HG02981 (cell line): ENCODE data around the gene GHRH.
A peak's percentile ranks its signal among the peaks of the same experiment; 100 is the strongest.

ENCODE experiments used
- ATAC-seq: cut with Tn5 transposase; IDR thresholded peaks from one replicate; pipeline ENCODE4 v1.9.1; 2021; ENCODE audit warnings: mild to moderate bottlenecking, moderate library complexity; ENCODE audit not compliant: unreplicated experiment

GHRH gene

DNA sequence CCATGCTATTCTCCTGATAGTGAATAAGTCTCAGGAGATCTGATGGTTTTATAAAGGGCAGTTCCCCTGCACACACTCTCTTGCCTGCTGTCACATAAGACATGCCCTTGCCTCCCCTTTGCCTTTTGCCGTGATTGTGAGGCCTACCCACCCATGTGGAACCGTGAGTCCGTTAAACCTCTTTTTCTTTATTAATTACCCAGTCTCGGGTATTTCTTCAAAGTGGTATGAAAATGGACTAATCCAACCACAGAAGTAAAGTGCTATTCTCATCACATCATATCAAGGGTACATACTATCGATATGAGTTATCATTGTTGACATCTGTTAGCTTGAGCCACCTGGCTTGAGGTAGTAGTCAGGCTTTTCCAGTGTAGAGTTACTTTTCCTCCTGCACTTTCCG is 30.1 kb upstream of the GHRH start:
- no peak for ATAC-seq

DNA sequence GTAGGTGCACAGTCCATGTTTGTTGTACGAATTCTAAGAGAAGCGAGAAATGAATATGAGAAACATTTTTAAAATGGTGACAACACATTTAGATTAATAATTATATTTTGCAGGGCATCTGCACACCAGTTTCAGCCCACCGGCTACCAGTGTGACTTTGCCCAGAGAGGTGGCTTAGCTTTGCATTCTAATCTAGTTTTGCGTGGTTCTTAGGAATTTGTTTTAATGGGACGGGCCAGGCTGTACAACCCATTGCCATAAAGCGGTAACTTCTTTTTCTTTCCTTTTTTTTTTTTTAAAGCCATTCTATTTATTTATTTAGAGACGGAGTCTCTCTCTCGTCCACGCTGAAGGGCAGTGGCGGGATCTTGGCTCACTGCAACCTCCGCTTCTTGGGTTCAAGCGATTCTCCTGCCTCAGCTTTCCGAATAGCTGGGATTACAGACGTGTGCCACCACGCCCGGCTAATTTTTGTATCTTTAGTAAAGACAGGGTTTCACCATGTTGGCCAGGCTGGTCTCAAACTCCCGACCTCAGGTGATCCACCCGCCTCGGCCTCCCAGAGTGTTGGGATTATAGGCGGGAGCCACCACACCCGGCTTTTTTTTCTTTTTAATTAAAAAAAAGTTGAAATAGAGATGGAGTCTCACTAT is 28.7 kb upstream of the GHRH start:
- no peak for ATAC-seq

DNA sequence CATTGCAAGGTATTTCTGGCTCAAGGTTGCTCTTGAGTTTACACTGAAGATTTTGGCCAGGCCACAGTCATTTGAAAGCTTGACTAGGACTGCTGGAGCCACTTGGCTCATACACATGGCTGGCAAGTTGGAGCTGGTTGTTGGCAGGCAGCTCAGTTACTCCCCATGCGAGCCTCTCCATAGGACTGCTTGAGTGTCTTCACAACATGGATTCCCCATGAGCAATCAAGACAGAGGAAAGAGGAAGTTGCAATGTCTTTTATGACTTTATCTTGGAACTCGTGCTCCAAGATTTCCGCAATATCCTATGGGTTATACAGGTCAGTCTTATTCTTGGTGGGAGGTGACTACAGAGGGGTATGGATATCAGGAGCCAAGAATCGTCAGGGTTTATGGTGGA is 26.5 kb upstream of the GHRH start:
- ATAC-seq: no peak

DNA sequence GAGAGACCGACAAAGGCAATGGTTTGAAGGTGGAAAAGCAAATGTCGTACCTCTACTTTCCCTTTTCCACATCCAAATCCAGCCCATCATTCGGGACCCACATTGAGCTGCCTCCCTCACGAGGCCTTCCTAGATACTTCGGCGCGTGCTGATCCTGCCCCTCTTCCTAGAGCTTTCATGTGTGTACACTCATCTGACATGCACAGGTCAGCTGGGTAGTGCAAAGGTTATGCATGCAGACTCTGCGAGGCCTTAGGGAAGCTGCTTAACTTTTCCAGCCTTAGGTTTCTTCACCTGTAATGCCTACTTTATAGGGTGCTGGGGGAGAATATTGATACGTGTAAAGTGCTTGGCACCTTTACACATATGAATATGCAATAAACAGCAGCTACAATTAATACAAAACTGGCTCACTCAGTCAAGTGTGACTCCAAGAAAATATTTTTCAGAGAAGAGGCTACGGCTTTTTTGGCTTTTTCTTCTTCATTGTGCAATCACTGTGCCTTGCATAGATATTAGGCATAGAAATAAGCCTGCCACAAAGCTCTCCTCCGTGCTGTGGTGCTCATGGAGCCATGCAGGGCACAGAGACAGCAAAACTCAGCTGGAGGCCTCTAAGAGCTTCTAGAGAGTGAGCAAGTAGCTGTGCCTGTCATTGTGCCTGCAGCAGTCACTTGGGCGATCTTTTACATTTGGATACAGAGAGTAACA is 24.2 kb upstream of the GHRH start:
- no peak for ATAC-seq

DNA sequence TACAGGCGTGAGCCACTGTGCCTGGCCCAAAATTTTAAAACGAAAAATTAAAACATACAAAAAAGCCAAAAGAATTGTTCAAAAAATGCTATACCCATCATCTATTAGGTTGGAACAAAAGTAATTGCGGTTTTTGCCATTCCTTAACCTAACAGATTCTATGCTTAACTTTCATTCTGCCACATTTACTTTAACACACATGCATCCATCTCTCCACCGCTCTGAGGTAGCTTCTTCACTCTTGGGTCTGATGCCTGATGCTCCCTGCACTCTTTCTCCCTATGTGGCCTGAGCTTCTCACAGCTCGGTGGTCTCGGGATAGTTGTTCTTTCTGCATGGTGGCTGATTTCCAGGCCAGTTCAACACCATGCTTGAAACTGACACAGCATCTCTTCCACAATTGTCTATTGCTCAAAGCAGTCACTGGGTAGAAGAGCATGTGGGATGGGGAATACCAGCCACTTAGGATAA is 23.1 kb upstream of the GHRH start:
- ATAC-seq: no peak

DNA sequence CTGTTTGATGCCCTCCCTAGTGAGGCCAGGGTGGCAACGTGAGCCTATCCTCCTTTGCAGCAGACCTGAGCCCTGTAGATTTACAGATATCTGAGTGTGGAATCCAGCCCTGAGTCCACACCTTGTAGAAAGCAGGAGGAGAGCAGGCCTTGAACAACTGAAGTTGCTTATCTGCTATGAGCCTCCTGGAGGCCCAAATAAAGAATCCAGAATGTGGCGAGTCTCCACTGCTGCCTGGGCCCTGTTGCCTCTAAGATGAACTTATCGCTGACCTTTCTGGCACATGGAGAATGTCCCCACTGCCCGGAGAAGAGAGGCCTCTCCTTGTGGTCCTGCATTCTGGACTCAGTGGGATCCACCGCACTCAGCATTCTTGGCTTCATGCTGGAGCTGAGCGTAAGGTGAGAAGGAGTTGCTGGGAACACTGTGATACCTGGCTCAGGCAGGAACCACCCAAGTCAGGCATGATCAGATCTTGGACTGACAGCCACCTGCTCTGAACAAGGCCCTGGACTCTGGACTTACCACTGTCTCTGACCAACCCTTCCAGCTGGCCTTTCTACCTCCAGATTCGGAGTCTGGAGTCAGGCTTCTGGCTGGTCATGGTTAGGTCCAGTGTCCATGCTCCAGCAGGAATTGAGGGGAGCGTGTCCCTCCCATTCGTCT is 22.0 kb upstream of the GHRH start:
- ATAC-seq: no peak

DNA sequence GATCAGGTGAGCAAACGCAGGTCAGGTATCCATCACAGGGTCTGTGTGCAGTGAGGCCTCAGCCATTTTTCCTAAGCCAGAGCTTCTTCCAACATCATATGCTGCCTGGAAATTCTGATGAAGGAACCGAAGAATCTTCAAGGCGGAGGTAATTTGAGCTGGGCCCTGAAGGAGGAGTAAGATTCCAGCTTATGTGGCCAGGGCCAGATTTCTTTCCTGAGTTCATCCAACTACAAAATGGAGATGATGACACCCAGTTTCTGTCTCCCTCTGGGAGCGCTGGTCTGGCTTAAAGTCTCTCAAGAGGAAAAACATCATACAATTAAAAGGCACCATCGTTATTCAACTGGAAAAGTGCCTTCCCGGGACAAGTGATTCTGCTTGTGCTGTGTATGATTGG is 20.9 kb upstream of the GHRH start:
- ATAC-seq: no peak

DNA sequence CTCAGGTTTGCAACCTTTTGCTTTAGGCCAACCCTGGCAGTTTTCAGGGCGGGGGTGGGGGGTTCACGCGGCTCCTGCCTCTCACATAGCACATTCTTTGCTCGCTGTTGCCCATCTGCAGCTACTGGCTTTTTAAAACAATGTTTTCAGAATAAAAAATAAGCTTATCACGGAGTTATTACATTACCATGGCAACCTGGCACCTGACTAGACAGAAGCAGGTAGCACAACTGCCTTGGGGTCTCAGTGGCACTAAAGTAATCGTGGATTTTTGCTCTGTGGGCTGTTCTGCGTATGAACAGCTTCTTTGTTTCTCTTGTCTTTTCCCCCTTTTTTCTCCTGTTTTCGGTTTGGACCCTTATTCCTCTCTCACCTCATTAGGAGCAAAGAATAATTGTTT is 18.8 kb upstream of the GHRH start:
- ATAC-seq: no peak

DNA sequence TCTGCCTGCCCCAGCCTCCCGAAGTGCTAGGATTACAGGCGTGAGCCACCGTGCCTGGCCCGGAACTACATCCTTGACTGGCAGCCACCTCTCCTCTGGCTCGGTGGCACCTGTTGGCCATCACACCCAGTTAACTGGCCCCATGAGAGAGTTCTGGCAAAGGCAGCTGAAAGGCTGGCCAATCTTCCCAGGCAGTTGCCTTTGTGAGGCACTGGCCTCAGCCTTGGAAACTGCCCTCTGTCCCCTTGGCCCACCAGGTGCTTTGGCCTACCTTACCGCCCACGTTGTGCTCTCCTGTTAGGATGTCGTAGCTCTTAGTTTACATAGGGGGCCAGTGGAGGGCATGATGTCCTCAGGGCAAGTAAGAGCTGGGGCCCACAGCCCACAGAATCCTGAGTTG is 18.2 kb upstream of the GHRH start:
- no peak for ATAC-seq

DNA sequence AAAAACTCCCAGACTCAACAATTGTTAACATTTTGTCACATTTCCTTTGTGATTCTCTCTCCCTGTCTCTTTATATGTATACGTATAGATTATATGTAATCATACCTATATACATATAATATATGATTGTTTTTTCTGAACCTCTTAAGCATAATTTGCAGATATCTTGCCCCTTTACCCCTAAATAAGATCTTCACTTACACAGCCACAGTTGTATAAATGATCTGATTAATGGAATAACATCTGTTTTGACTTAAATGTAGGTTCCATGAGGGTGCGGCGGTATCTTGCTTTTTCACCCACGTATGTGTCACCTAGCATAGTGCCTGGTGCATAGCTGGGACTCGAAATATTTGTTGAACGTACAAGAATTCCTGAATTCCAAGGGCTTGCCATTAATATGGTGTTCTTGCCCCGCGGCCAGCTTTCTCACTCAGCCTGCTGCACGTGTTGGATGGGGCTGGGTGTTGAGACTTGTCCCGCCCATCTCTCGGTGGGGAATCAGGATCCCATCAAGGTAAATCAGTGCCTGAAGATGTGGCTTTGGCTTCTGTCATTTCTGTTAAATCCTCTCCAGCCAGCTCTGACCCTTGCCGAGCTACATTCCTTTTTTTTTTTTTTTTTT is 17.5 kb upstream of the GHRH start:
- ATAC-seq: no peak

DNA sequence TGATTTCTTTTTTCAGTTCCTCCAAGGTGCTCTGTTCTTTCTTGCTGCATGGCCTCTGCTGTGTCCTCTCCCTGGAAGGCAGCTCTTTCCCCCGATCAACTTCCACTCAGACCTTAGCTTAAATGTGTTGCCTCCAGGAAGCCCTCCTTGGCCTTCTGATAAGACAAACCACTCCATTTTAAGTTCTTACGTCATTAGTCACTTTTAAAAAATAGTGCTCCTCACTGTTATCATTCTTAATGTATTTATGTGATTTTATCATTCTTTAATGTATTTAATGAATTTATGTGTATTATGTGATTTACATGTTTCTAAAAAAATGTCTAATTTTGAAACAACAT is 15.6 kb upstream of the GHRH start:
- no peak for ATAC-seq

DNA sequence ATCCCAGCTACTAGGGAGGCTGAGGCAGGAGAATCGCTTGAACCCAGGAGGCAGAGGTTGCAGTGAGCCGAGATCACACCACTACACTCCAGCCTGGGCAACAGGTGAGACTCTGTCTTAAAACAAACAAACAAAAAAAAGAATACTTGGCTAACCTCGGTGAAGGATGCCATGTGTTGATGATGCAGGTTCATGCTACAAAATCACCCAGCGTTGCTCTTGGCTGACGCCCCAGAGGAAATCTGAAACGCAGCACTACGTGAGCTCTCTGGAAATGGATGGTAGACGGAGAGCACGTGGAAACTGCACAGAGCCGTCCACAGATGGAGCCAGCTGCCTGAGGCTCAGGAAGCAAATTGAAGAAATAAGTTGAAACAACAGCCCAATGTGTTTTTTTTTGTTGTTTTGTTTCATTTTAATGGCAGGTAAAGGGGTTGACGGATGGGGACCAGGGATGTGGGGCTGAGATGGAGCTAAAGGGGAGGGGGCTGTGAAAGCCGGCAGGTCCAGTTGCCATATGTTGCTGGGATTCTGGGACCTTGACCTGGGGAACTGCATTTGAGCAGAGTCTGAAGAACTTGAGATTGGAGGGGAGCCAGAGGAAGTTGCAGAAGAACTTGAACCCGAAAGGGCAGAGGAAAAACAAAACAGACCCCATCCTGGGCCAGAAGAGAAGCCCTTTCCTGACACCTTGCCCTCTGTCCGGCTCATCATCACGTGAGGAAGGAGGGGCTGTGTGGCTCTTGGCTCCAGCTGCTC is 15.1 kb upstream of the GHRH start:
- ATAC-seq: peak; percentile 58

DNA sequence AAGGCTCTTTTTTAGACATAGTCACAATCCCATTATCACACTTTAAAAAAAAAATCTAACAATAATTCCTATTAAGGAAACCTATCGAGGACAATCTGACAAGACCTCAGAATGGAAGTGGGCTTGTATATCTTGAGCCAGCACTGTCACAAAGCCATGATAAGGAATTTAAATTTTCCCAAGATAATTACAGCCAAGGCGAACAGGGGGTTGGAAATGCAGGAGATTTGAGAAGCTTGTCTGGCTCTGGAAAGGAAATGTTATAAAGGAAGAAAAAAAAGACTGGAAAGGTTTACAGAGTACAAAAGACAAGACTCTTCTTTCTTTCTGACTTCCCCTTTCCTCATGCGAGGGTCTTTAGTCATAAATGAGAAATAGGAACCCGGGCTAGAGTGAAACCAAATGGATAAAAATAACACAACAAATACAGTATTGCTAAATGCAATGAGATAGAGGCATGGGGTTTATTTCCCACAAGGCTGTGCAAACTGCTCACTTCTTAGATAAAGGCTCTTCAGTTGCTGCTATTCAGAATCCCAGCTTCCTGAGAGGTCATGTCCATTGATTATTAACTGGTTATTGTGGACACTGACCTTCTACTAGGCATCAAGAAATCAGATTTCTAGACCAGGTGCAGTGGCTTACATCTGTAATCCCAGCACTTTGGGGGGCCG is 13.4 kb upstream of the GHRH start:
- ATAC-seq: no peak

DNA sequence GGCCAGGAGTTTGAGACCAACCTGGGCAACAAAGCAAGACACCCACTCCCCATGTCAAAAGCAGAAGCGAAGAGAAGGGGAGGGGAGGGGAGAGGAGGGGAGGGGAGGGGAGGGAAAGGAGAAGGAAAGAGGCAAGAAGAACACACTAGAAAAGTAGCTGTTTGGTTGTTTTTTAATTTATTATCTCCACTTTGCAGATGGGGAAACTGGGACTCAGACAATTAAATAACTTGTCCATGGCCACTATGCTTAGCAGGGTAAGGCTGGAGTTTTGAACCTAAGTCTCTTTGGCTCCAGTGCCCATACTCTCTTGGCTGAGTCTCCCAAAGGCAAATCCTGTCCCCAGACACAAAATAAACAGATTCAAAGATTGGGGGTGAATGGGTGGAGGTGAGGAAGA is 12.4 kb upstream of the GHRH start:
- ATAC-seq: no peak

DNA sequence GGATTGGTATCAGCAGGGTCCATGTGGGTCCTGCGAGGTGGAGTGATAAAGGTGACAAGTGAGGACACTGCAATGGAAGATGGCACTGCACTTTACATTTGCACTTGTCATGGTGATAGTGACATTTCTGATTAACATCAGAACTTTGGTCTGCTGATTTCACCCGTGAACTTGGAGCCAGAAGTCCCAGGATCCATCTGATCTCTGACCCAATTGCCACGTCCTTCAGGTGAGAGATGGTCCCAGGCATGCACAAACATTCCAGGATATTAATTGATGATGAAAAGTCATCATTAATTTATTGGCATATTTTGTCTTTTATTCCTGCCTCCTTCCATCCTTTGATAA is 9.8 kb upstream of the GHRH start:
- no peak for ATAC-seq

DNA sequence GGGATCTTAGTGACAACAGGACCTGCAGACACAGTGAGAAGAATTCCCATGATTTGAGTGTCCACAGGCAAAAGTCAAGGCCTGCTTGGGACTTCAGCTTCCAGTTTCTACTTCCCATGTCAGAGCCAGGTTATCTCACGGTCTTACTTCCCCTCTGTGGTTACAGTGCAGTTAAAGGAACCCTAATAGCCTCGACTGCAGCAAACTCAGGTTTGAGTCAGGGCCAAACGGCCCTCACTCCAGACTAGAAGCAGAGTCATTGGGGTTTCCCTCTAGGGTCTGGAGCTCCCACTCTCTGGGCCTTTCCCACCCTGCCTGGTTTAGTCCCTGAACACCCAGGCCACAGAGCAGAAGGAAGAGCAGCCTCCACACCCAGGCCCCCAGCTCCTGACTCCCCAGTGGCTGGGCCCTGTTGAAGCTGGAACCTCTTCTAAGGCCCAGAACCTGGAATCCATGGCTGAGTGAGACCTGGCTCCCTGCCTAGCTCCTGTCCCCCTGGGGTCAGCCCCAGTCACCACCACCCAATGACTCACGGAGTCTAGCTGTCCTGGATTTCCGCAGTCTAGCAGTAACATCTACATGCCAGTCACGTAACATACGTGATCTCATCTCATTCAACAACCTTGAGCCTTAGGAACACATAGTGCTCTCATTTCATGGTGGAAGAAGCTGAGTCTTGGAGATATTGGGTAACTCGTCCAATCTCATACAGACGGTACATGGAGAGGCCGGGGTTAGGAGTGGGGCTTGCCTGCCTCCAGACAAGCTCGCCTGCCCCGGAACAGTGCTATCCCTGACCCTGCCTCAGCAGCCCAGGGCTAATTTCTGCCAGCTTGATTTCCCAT is 9.2 kb upstream of the GHRH start:
- ATAC-seq: peak; percentile 54

DNA sequence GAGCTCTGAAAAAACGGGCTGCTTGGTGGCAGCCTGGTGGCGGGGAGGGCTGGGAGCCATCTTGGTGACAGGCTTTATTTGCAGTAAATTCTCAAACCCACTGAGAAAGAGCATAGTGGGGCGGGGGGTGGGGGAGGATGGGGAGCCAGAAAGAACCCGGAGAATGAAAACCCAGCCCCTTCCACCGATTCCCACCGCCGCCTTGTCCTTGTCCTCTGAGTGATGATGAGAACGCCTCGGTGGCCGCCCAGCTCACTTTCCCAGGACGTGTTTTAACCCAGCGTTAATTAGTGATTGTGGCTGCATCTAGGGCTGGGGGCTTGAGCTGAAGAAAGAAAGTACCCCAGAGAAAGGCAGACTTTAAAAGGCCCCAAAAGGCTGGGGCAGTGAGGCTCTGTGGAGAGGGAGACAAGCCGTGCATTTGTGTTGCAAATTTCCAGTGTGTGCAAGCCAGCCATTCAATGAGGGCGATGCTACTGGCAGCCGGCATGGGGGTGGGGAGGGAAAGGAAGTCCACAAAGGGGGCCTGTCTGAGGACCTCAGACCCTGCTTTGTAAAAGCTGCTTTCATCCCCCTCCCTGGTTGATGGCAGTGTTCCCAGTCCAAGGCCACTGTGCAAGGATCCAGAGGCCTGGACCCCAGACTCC is 6.2 kb upstream of the GHRH start:
- no peak for ATAC-seq

DNA sequence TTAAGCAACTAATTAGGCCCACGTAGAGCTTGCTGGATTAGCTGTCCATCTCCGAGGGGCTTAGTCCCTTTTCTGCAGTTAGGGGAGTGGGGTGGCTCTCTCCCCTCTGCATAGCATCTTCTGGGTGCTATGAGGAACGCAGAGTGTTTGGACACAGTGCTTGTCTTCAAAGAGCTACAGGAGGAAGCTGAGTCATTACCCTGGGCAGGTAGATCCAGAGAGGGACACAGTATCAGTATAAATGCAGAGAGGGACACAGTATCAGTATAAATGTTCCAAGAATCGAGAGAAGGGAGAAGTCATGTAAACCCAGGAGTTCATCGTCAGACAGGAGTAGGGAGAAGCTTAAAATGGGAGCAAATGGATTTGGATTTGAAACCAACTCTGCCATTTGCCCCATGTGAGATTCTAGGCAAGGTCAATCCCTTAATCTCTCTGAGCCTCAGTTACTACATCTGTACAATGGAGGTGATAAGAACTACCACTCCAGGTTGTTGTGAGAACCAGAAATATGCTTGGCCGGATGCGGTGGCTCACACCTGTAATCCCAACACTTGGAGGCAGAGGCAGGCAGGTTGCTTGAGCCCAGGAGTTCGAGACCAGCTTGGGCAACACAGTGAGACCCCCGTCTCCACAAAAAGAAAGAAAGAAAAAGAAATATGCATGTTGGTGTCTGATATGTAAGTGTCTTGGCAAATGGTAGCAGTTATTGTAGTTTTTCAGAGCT is 5.5 kb upstream of the GHRH start:
- no peak for ATAC-seq

DNA sequence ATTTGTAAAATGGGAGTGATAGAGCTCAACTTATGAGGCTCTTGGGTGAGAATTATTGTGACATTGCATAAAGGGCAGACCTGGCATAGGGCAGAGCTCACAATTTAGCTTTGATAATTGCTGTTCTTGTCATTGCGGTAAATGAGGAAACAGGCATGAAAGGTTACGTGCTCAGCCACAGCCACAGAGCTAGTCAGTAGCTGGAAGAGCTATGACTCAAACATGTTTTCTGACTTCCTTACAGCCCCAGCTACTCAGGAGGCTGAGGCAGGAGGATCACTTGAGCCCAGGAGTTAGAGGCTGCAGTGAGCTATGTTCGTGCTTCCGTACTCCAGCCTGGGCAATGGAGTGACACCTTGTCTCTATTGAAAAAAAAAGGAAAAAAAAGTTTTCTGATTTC is 3.5 kb upstream of the GHRH start:
- no peak for ATAC-seq
